NCI-H446 (cell line): ENCODE measurements around the gene RPL7L1.
"Not testable (repeated sequence)": the region's sequence is repeated elsewhere in the genome, so short reads cannot be mapped to it uniquely, and the experiment has no call there.

Source experiments
- DNase-seq, 2 experiments: peaks; one replicate each; lab custom pipeline; 2025; lab: John Stamatoyannopoulos, UW

The RPL7L1 gene

GRCh38 chr6:42879372-42880239, at the start of gene RPL7L1:
TSS of gene RPL7L1 (plus strand) at chr6:42879616. CDS start at chr6:42879911, 295 bp downstream.
- DNase-seq: peak; percentile 89 to 91

- DNase-seq: no peak
Observed at GRCh38 chr6:42831237-42831636, 48.2 kb upstream of the RPL7L1 start.

GRCh38 chr6:42834056-42834455, 45.4 kb upstream of the RPL7L1 start:
- no peak for DNase-seq

- no peak for DNase-seq
Observed at GRCh38 chr6:42841844-42842584, 37.4 kb upstream of the RPL7L1 start.

- DNase-seq: no peak
Observed at GRCh38 chr6:42845327-42845694, 34.1 kb upstream of the RPL7L1 start.

- no peak for DNase-seq
Observed at GRCh38 chr6:42846505-42846904, 32.9 kb upstream of the RPL7L1 start.

- DNase-seq: no peak
Observed at GRCh38 chr6:42848700-42849099, 30.7 kb upstream of the RPL7L1 start.

- no peak for DNase-seq
Observed at GRCh38 chr6:42851599-42851998, 27.8 kb upstream of the RPL7L1 start.

GRCh38 chr6:42860036-42860435, 19.4 kb upstream of the RPL7L1 start:
- no peak for DNase-seq

- DNase-seq: no peak
Observed at GRCh38 chr6:42860481-42860880, 18.9 kb upstream of the RPL7L1 start.

- no peak for DNase-seq
Observed at GRCh38 chr6:42864602-42865001, 14.8 kb upstream of the RPL7L1 start.

- DNase-seq: no peak
Observed at GRCh38 chr6:42870145-42870936, 9.1 kb upstream of the RPL7L1 start.

GRCh38 chr6:42871711-42872110, 7.7 kb upstream of the RPL7L1 start:
- DNase-seq: no peak

- no peak for DNase-seq
Observed at GRCh38 chr6:42873313-42873712, 6.1 kb upstream of the RPL7L1 start.

GRCh38 chr6:42877695-42878094, 1.7 kb upstream of the RPL7L1 start:
- DNase-seq: no peak

GRCh38 chr6:42880240-42880817, 913 bp downstream of the RPL7L1 start:
- not testable (repeated sequence) for DNase-seq

- not testable (repeated sequence) for DNase-seq
Observed at GRCh38 chr6:42880871-42881270, 1.5 kb downstream of the RPL7L1 start.

GRCh38 chr6:42885702-42886101, 6.3 kb downstream of the RPL7L1 start:
- DNase-seq: no peak

GRCh38 chr6:42888201-42888600, 8.8 kb downstream of the RPL7L1 start:
- not testable (repeated sequence) for DNase-seq

- DNase-seq: no peak
Observed at GRCh38 chr6:42889815-42890214, 10.4 kb downstream of the RPL7L1 start.

- peak; percentile 71 to 76 for DNase-seq
Observed at GRCh38 chr6:42890311-42891198, 11.1 kb downstream of the RPL7L1 start.
